GM19452 (cell line): ENCODE results near the gene KIDINS220.
A peak's percentile ranks its signal among the peaks of the same experiment; 100 is the strongest.

Experiments
- ATAC-seq: cut with Tn5 transposase; IDR thresholded peaks from one replicate; pipeline ENCODE4 v1.9.1; 2021; ENCODE audit not compliant: unreplicated experiment

KIDINS220 gene

DNA sequence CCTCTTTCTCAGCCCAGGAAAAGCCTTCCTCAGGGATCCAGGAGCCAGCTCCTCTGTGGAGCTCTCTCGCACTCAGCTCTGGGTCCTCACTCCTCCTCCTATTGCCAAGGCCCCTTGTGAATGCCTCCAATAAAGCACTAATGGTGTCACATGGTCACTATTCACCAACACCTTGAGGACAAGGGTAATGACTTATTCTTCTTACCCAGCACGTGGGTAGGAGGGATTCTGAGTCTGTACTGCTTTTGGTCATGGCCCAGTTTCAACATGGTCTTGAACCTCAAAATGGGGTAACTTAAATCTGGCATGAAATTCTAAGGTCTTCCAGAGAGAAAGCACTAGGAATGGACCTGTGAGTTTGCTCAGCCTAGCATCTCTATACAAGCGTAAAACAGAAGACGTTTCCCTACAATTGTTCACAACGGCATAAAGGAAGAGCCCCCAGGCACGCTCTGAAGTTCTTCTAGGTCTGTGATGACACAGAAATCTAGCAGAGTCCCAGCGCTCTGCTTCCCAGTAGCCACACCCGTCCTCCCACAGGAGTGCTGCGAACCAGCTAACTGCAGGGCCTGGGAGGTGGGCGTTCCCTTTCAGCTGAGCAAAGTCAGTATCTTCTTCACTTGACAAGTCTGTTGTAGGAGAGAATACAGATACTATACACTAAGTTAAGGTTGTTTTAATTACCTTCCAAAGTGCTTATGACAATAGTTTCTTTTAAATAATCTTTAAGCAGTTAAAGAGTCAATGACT is 14.6 kb upstream of the KIDINS220 start:
- no peak for ATAC-seq

DNA sequence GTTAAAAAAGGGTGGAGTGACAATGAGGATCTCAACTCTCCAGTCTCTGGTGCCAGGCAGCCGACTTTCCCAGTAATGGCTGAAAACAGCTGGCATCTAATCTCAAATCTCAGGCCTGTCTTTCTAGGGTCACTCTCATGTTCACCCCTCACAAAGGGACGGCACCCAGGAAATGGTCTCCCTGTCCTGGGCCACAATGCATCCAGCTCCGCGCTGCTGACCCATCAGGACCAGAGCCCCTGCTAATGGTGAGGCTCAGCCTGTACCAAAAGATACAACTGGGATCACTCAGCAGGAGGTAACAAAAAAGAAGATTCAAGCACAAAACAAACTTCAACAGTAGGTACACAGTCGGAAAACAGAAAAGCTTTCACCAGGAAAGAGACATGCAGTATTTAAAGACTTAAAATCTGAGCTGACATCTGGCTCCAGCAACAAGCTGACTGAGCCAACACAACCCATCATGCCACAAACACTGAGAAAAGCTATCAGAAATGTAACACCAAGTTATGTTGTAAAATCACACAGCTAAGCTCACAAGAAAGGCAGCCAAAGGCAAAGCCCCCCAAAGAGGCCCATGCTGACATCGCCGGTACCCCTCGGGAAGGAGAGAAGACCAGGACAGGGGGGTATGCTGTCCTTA is 13.6 kb upstream of the KIDINS220 start:
- ATAC-seq: no peak

DNA sequence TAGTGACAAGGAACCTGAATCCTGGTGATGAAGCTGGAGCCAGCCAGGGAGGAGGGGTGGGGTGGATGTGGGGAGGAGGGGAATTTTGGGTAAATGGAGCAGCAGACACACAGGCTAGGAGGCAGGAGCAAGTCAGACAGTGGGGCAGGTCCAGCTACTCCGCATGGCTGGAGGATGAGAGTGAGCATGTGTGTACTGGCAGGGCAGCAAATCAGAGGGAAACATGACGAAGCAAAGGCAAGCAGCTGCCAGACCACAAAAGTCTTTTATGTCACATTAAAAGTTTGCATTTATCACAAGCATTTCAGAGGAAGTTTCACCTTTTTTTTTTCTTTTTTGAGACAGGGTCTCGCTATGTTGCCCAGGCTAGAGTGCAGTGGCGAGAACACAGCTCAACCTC is 11.9 kb upstream of the KIDINS220 start:
- ATAC-seq: no peak

DNA sequence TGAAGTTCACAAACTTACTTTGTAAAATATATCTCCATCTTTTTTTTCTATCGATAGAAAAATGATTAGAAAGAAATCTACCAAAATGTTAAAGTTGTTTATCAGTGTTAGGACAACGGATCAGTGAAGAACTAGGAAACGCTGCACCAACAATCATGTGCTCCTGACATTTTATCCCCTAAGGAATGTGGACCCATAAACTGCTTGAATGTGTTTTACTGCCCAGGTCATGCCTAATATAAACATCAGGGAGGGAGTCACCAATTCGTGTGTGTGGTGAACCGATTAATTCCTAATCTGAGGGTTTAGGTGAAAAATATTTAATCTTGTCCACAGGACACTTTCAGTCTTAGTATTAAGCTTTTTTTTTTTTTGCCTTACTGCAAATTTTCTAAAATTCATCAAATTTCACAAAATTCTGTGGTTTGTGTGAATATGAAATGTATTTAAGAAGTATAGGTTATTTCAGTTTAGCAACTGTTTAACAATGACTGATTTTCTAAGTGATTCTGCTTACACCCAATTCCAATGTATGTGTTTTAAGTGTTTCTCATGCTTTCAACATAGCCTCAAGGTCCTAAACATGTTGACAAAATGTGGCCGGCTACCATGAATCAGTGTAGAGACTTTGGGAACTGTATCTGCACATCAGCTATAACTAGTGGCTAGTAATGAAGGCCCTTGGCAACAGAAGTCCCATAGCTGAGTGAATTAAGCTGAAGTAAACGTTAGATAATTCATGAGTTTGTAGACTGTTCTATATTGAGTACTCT is 11.1 kb upstream of the KIDINS220 start:
- no peak for ATAC-seq

DNA sequence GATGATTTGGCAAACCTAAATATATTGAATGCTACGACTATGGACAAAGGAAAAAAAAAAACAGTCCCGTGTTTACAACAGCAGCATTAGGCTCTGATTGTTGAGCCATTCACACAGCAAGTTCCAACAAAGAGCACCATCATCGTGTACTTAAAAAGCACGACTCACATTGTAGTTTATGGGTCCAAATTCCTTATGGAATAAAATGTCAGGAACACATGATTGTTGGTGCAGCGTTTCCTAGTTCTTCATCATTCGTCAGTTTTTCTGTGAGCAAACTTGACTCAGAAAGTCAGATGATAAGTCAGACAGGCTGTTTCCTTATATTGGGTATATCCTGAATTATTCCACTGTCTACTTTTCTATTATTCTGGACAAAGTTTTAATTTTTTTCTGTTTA is 10.0 kb upstream of the KIDINS220 start:
- ATAC-seq: no peak

DNA sequence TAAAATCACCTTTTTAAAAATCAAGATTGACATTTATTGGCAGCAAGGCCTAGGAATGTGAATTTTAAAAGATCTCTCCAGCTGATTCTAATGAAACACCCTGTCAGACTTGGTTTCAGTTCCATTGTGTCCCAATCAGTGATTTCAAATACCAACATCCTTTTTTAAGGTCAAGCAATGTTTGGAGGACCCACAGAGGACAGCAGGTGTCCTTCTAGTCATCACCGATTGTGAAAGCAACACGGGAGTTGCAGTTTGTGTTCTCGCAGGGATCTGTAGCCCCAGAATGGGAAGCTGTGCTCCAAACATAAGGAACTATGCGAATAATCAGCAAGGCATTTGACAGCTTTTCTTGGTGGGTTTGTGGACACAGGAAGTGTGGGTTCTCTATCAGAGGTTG is 4.5 kb upstream of the KIDINS220 start:
- ATAC-seq: no peak

DNA sequence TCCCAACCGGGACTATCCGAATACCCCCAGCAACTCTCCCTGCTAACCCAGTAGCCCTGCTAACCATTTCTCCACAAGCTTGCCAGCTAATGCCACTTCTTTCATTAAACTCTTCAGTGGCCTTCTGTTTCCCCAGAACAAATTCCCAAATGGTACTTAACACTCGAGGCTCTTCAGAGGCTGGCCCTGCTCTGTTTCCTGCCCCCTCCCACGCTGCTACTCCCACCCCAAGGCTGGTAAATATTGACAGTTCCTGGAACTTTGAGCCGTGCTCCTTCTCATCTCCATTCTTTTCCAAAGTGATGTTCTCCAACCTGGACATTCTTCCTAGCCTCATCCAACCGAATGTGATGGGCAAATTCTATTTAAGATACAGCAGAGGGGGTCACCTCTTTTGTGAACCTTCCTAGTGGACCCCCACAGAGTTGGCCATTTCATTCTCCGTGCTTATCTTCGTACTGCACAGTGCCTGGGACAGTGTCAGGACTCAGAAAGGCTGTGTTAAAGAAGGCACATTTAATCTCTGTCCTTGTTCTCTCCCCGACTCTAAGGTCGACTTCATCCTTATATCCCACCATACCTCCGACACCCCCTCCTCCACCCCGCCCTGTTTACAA is 3.2 kb upstream of the KIDINS220 start:
- no peak for ATAC-seq

DNA sequence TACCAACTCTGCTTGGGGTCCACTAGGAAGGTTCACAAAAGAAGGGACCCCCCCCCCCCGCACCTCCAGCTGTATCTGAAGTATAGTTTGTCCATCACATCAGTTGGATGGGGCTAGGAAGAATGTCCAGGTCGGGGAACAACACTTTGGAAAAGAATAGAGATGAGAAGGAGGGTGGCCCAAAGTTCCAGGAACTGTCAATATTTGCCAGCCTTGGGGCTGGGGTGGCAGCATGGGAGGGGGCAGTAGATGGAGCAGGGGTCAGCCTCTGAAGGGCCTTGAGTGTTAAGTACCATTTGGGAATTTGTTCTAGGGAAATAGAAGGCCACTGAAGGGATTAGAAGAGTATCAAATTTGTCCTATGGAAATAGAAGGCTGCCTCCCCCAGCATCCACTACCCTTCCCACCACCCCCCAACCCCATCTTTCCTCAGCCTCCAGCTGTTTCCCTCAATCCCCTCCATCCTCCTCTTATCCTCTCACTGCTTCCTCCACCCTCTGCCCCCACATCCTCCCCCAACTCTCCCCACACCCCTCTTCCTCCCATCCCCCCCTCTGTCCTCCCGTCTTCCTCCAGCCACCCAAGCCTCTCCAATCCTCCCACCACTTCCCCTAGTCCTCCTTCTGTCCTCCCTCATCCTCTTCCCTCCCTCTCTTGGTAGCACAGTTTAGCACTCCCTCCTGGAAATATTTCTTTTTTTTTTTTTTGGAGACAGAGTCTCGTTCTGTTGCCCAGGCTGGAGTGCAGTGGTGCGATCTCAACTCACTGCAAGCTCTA is 2.0 kb upstream of the KIDINS220 start:
- ATAC-seq: no peak

DNA sequence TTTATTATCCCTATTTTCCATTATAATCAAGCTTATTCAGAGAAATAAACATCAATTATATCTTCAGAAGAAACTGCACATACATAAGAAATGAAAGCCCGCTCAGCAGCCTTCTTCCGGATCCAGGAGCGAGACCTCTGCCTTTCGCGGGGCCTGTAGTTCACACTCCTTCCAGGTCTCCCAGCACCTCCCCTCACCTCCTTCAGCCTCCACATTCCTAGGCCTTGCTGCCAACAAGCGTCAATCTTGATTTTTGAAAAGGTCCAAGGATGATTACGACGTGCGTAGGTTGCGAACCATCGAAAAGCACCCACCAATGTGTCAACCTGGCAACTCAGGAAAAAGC is 355 bp upstream of the KIDINS220 start:
- peak; percentile 15 for ATAC-seq

DNA sequence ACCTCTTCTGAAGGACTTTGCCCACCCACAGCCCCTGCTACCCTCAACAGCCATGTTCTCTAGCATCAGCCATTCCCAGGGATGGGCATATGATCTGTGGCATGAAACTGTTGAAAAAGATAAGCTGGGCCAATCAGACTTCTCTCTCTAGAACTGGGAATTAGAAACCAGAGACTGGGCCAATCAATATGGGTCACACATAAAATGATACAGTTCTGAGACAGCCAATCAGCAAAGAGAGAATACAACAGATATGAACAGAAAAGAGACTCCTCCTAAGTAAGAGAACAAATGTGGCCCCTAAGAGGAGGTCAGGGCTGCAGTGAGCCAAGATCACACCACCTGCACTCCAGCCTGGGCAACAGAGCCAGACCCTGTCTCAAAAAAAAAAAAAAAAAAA is 2.1 kb downstream of the KIDINS220 start:
- ATAC-seq: no peak

DNA sequence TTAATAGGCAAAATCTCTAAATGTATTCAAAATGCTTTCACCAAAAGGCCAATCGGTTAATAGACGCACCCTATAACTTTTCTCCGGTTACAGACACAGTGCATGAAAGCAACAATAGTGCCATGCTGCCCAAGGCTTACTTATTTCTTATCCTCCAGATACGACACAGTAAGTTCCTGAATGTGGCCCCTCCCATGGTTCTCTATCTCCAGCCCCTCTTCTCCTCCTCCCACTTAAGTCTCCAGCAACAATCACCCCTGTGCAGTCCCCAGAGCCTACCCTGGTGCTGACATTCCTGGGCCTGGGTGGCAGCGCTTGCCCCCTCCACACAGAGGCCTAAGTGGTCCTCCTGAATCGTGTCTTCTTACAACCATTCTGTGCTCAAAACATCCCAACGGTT is 3.6 kb downstream of the KIDINS220 start:
- ATAC-seq: no peak

DNA sequence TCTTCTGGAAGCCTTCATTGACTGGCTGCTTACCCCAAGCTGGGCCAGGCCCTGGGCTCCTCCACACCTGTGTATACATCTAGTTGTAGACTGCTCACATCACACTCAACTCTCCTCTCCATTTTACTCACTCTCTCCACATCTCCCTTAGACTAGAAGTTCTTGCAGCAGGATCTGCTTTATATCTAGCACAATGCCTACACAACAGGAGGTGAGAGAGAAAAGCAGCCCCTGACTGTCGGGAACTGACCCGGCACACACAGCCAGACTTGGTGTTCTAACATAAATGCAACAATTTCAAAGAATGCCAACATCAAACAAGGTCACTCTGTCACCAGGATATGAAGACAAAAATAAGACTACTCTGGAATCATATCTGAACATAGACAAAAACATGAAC is 5.9 kb downstream of the KIDINS220 start:
- no peak for ATAC-seq

DNA sequence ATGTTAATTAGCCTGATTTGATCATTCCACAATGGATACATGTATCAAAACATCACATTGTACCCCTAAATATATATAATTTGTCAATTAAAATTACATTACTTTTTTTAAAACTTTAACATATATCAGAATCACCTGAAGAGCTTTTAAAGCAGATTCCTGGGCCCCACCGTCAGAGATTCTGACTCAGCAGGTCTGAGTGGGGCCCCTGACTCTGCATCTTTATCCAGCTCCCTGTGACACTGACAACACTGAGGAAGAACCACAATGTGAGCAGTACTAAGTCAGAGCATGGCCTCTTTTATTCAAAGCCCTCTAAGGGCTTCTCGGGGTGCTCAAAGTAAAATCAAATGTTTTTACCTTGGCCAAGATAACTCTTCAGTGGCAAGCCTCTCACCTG is 9.7 kb downstream of the KIDINS220 start:
- ATAC-seq: no peak

DNA sequence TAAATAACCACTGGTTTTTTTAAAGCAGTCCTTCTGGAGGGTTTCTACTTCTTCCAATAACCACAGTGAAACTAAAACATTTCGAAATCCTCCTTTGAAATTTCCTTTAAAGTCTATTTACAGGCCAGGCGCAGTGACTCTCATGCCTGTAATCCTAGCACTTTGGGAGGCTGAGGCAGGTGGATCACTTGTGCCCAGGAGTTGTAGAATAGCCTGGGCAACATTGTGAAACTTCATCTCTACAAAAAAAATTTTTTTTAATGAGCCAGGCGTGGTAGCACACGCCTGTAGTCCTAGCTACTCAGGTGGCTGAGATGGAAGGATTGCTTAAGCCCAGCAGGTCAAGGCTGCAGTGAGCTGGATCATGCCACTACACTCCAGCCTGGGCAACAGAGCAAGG is 15.2 kb downstream of the KIDINS220 start:
- no peak for ATAC-seq

DNA sequence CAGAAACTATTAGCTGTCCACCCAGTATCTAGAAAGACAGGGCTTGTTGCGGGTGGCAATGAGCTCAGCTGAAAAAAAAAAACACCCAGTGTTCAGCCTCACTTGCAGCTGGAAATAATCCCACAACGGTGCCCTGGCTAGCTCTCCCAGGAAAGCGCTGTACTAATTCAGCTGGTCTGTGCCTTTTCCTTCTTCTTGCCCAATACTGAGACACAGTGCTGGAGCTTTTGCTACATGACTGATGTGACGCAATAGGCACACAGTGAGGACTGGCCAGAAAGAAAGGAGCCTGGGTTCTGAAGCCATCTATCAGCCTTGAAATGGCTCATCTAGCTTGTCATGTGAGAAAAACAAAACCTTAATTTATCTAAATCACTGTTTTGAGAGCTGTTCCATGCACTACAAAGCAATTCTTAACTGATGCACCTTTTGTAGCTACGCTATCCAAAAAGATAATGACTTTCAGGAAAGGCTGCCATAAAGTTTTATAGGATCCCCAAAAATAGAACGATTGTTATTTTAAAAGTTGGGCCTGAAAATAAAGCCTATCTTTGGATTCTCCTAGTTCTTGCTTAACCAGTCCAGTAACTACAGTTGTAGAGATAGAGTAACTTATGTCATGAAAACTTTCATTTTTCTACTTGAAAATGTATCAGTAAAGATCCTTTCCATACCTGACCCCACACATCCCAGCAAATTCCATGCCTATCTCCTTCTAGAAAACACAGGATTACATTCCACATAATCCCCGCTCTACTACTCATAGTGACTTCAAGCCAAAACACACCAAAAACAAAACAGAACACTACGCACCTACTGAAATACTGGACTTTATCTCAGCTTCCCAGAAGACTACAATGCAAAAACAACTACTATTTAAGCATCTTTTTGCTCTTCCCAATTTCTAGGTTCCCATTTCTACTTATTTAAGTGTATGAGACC is 15.9 kb downstream of the KIDINS220 start:
- no peak for ATAC-seq

DNA sequence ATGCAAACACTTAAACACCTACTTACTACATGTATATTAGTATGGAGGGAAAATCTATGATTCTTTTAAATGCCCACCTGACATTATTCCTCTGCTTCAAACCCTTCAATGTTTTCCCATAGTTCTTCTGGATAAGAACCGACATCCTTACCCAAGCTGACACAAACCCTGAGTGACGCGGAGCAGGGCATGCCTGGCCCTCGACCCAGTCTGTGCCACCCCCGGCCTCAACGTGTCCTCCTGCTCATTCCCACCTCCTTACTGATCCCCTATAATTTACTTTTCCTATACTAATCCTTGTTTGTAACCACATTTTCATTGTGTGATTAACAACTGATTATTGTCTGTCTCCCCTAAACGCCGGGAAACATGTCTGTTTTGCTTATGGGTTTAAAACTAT is 17.5 kb downstream of the KIDINS220 start:
- no peak for ATAC-seq

DNA sequence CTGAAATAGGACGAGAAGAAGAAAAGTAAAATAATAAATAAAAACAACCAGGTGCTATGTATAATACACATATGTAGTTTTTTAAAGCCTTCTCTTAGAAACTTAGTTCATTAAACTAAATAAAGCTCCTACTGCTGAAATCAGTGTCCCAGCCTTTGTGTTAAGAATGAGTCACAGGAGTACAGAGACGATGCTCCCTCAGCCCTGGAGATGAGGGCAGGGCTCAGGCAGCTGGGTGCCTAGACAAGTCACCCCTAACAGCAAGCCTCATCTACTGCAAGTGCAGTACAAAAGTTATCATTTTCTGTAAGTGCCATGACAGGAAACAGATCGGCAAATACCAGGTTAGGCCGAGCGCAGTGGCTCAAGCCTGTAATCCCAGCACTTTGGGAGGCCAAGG is 18.2 kb downstream of the KIDINS220 start:
- no peak for ATAC-seq

DNA sequence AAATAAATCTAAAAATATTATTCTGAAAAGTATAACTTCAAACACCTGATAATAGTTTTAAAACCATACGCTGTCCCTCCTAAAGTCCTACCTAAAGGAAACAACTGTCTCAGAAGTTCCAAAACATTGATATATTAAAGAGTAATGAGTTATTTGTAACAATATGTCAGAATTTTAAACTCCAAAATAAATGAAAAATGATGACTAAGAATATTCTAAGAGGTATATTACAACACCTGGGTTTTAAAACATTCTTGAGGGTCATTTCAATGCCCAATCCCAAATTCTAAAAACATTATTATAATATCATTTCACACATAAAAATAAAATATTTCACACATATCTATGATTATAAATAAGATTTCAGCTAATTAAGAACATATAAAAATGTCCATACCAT is 20.2 kb downstream of the KIDINS220 start:
- no peak for ATAC-seq

DNA sequence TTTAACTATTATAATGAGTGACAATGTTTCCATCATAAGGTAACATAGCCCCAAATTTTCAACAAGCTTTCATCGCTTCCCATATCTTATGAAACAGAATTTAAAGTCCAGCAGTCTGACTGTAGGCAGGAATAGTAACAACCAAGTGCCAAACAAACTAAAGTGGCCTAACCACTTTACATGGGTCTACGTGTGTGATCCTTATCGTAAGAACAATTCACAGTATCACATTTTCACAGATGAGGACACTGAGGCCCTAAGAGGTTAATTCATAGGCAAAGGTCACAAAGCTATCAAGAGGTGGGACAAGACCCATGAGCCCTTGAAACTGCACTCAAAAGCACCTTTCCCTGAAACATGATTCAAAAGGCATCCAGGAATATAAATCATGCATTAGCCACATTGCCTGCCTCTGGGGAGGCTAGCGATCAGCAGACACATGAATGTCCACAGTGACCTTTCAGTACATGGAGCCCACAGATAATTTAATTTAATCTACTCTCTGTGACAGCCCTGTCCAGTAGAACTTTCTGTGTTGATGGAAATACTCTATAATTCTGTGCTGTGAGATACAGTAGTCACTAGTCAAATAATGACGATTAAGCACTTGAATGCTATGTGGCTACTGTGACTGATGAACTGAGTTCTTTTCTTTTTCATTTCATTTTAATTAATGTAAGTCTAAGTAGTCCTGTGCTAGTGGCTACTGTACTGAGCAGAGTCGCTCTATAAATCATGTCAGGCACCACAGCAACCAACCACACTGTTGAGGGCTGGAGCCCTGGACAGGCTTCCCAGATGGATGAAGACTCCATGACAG is 30.3 kb downstream of the KIDINS220 start:
- no peak for ATAC-seq
